ENCODE measurements around the gene ZNF99. TPM values are rescaled to one million over a fixed set of nuclear protein-coding genes. Genes with fewer than 3 reads are reported as not detected.
"Not testable (repeated sequence)": the region's sequence is repeated elsewhere in the genome, so short reads cannot be mapped to it uniquely, and the experiment has no call there.

The ZNF99 gene
- total and polyA plus RNA-seq, 2 experiments from 2014 or later = 0.03 TPM; not detected in 1

DNA sequence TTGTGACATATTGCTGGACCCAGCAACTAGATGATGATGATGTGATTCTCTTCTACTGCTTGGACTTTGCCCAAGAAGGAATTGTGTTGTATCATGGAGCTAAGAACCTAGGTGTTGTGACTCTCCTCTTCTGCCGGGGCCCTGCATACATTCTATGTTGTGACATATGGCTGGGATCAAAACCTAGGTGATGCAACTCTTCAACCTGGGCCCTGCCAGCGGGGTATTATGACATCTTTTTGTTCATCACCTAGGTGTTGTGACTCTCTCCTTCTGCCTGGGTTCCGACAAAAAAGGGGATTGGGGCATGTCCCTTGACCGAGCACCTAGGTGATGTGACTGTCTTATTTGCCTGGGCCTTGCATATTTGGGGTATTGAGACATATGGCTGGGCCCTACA lies 55.7 kb downstream of the ZNF99 start:
- not testable (repeated sequence) for H3K27me3 ChIP-seq (ENCODE audit: insufficient read depth); H3K79me2 ChIP-seq (replicated peaks; ENCODE audit: insufficient read depth); ATAC-seq; H3K27ac Mint-ChIP-seq; H3K36me3 ChIP-seq (ENCODE audit: insufficient read depth); H3K4me3 ChIP-seq; H3F3A ChIP-seq (replicated peaks; ENCODE audit: low read depth); H4K20me1 ChIP-seq (replicated peaks; ENCODE audit: insufficient read depth); H3K4me1 Mint-ChIP-seq; H3K9me2 ChIP-seq (ENCODE audit: insufficient read depth); H3K4me1 ChIP-seq (ENCODE audit: insufficient read depth); H3K4me3 Mint-ChIP-seq; H3K27me3 Mint-ChIP-seq (ENCODE audit: insufficient read depth, low read depth, poor library complexity); DNase-seq (ENCODE audit: low spot score); H3K27ac ChIP-seq (ENCODE audit: low read depth); H2AFZ ChIP-seq; H3K4me2 ChIP-seq
- peaks cover 100% of the 10 kb centered on the region for H3K9me3 Mint-ChIP-seq
- H3K36me3 Mint-ChIP-seq (ENCODE audit: low read depth) = peaks cover 40% of the 10 kb centered on the region

DNA sequence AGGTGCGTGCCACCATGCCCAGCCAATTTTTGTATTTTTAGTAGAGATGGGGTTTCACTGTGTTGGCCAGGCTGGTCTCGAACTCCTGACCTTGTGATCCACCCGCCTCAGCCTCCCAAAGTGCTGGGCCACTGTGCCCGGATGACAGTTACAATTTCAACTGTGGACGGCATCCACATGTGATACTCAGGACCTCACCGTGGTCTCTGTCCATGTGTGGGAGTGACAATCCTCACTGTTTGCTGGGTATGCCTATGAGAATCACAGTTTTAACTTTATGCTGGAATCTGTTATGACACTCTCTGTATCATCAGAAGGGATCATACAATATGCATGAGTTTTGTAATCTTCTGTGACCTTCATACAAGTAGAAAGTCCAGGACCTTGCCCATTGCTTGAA lies 62.4 kb downstream of the ZNF99 start:
- Mint-ChIP-seq H3K9me3 (peaks cover 98% of the 10 kb centered on the region), H3K36me3 (ENCODE audit: low read depth) (peaks cover 34% of the 10 kb centered on the region)
- not testable (repeated sequence) for H3K4me2 ChIP-seq; DNase-seq (ENCODE audit: low spot score); H3K27ac ChIP-seq (ENCODE audit: low read depth); H3K4me1 ChIP-seq (ENCODE audit: insufficient read depth); H3K27me3 Mint-ChIP-seq (ENCODE audit: insufficient read depth, low read depth, poor library complexity); H4K20me1 ChIP-seq (replicated peaks; ENCODE audit: insufficient read depth); H3K27ac Mint-ChIP-seq; H3K9me2 ChIP-seq (ENCODE audit: insufficient read depth); H3K79me2 ChIP-seq (replicated peaks; ENCODE audit: insufficient read depth); H2AFZ ChIP-seq; H3K27me3 ChIP-seq (ENCODE audit: insufficient read depth); H3K36me3 ChIP-seq (ENCODE audit: insufficient read depth); H3K4me3 Mint-ChIP-seq; H3F3A ChIP-seq (replicated peaks; ENCODE audit: low read depth); H3K4me3 ChIP-seq; H3K4me1 Mint-ChIP-seq; ATAC-seq

DNA sequence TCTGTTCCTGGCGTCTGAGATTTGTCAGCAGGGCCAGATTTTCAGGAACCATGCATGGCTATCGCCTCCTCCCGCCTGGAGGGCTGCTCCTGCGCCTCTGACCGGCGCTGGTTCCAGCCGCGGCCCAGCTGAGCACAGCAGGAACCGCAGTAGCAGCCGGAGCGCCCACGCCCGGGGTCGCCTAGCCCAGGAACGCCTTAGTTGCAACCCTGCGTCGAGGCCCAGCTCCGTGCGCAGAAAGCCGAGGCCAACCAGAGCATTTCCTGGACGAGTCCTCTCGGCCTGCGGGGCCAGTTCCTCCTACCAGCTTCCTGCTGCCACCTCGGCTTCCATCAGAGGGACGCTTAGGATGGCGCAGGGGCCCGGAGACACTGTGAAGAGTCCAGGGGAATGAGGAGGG lies 75.0 kb downstream of the ZNF99 start:
- Histone ChIP-seq H2AFZ (no peak overlapping the region), H3K36me3 (ENCODE audit: insufficient read depth) (no peaks in the 10 kb centered on the region; the same call in 1 of the 2 replicates), H3K9me2 (ENCODE audit: insufficient read depth) (no peaks in the 10 kb centered on the region), H3K79me2 (replicated peaks; ENCODE audit: insufficient read depth) (no peaks in the 10 kb centered on the region), H3K27me3 (ENCODE audit: insufficient read depth) (no peaks in the 10 kb centered on the region), H4K20me1 (replicated peaks; ENCODE audit: insufficient read depth) (no peaks in the 10 kb centered on the region), H3K4me1 (ENCODE audit: insufficient read depth) (no peaks in the 10 kb centered on the region), H3K4me3 (no peak overlapping the region), H3K4me2 (no peak overlapping the region), H3F3A (replicated peaks; ENCODE audit: low read depth) (no peaks in the 10 kb centered on the region), H3K27ac (ENCODE audit: low read depth) (no peak overlapping the region)
- Mint-ChIP-seq H3K27ac (no peak overlapping the region), H3K36me3 (ENCODE audit: low read depth) (peaks cover 8% of the 10 kb centered on the region; the same call in 2 of the 3 replicates), H3K4me1 (no peaks in the 10 kb centered on the region), H3K4me3 (no peak overlapping the region), H3K9me3 (peaks cover 82% of the 10 kb centered on the region), H3K27me3 (ENCODE audit: insufficient read depth, low read depth, poor library complexity) (no peaks in the 10 kb centered on the region)
- ATAC-seq (no peak), DNase-seq (ENCODE audit: low spot score) (no peak)
- TF ChIP-seq, protein P1, sequence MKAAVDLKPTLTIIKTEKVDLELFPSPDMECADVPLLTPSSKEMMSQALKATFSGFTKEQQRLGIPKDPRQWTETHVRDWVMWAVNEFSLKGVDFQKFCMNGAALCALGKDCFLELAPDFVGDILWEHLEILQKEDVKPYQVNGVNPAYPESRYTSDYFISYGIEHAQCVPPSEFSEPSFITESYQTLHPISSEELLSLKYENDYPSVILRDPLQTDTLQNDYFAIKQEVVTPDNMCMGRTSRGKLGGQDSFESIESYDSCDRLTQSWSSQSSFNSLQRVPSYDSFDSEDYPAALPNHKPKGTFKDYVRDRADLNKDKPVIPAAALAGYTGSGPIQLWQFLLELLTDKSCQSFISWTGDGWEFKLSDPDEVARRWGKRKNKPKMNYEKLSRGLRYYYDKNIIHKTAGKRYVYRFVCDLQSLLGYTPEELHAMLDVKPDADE (IDR thresholded peaks at IDR 0.05) = no peak
- TF ChIP-seq, protein P2, sequence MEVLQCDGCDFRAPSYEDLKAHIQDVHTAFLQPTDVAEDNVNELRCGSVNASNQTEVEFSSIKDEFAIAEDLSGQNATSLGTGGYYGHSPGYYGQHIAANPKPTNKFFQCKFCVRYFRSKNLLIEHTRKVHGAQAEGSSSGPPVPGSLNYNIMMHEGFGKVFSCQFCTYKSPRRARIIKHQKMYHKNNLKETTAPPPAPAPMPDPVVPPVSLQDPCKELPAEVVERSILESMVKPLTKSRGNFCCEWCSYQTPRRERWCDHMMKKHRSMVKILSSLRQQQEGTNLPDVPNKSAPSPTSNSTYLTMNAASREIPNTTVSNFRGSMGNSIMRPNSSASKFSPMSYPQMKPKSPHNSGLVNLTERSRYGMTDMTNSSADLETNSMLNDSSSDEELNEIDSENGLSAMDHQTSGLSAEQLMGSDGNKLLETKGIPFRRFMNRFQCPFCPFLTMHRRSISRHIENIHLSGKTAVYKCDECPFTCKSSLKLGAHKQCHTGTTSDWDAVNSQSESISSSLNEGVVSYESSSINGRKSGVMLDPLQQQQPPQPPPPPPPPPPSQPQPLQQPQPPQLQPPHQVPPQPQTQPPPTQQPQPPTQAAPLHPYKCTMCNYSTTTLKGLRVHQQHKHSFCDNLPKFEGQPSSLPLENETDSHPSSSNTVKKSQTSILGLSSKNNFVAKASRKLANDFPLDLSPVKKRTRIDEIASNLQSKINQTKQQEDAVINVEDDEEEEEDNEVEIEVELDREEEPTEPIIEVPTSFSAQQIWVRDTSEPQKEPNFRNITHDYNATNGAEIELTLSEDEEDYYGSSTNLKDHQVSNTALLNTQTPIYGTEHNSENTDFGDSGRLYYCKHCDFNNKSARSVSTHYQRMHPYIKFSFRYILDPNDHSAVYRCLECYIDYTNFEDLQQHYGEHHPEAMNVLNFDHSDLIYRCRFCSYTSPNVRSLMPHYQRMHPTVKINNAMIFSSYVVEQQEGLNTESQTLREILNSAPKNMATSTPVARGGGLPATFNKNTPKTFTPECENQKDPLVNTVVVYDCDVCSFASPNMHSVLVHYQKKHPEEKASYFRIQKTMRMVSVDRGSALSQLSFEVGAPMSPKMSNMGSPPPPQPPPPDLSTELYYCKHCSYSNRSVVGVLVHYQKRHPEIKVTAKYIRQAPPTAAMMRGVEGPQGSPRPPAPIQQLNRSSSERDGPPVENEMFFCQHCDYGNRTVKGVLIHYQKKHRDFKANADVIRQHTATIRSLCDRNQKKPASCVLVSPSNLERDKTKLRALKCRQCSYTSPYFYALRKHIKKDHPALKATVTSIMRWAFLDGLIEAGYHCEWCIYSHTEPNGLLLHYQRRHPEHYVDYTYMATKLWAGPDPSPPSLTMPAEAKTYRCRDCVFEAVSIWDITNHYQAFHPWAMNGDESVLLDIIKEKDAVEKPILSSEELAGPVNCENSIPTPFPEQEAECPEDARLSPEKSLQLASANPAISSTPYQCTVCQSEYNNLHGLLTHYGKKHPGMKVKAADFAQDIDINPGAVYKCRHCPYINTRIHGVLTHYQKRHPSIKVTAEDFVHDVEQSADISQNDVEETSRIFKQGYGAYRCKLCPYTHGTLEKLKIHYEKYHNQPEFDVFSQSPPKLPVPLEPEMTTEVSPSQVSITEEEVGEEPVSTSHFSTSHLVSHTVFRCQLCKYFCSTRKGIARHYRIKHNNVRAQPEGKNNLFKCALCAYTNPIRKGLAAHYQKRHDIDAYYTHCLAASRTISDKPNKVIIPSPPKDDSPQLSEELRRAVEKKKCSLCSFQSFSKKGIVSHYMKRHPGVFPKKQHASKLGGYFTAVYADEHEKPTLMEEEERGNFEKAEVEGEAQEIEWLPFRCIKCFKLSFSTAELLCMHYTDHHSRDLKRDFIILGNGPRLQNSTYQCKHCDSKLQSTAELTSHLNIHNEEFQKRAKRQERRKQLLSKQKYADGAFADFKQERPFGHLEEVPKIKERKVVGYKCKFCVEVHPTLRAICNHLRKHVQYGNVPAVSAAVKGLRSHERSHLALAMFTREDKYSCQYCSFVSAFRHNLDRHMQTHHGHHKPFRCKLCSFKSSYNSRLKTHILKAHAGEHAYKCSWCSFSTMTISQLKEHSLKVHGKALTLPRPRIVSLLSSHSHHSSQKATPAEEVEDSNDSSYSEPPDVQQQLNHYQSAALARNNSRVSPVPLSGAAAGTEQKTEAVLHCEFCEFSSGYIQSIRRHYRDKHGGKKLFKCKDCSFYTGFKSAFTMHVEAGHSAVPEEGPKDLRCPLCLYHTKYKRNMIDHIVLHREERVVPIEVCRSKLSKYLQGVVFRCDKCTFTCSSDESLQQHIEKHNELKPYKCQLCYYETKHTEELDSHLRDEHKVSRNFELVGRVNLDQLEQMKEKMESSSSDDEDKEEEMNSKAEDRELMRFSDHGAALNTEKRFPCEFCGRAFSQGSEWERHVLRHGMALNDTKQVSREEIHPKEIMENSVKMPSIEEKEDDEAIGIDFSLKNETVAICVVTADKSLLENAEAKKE (CRISPR knock-in tag; IDR thresholded peaks at IDR 0.05) = no peak
- TF ChIP-seq ZNF114 (CRISPR knock-in tag; IDR thresholded peaks at IDR 0.05) (no peak), ZNF331 (CRISPR knock-in tag; IDR thresholded peaks at IDR 0.05; ENCODE audit: low read depth) (no peak)

DNA sequence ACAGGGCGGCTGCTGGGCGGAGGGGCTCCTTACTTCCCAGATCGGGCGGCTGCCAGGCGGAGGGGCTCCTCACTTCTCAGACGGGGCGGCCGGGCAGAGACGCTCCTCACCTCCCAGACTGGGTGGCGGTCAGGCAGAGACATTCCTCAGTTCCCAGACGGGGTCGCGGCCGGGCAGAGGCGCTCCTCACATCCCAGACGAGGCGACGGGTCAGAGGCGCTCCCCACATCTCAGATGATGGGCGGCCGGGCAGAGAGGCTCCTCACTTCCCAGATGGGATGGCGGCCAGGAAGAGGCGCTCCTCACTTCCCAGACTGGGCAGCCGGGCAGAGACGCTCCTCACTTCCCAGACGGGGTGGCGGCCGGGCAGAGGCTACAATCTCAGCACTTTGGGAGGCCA lies 80.9 kb downstream of the ZNF99 start:
- not testable (repeated sequence) for H3K4me3 ChIP-seq; H3K9me2 ChIP-seq (ENCODE audit: insufficient read depth); H3K36me3 ChIP-seq (ENCODE audit: insufficient read depth); DNase-seq (ENCODE audit: low spot score); H3K27me3 ChIP-seq (ENCODE audit: insufficient read depth); H3K79me2 ChIP-seq (replicated peaks; ENCODE audit: insufficient read depth); H3K4me1 ChIP-seq (ENCODE audit: insufficient read depth); H2AFZ ChIP-seq; H3F3A ChIP-seq (replicated peaks; ENCODE audit: low read depth); H4K20me1 ChIP-seq (replicated peaks; ENCODE audit: insufficient read depth); ATAC-seq; H3K4me3 Mint-ChIP-seq; H3K27me3 Mint-ChIP-seq (ENCODE audit: insufficient read depth, low read depth, poor library complexity); H3K27ac ChIP-seq (ENCODE audit: low read depth); H3K27ac Mint-ChIP-seq; H3K4me2 ChIP-seq; H3K4me1 Mint-ChIP-seq
- peaks cover 25% of the 10 kb centered on the region for H3K36me3 Mint-ChIP-seq (ENCODE audit: low read depth)
- H3K9me3 Mint-ChIP-seq = peaks cover 86% of the 10 kb centered on the region

Data from GM23338 (cell line).